Eye (tissue), 1 donor: ENCODE measurements around the gene MORC2.

Experiments
- DNase-seq: peaks from one replicate; pipeline ENCODE4 v3.0.0-alpha.2; 2015

Gene MORC2

DNA sequence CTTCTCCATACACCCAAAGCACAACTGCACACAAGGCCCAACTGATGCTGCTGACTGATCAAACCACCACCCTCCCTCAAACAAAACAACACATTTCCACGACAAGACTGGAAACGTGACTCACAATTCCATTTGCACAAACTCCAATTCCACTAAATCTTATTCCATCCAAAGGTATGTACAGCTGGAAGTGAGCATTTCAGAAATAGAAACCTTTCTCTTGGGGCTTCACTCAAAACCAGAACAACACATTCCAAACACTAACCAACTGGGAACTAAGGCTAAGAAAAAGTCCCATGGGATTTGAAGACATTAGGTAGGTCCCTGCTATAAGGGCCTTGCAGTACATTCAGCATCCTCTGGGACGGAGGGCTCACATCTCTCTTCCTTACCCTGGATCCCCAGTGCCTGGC lies 19.6 kb downstream of the MORC2 start:
- no peak for DNase-seq

DNA sequence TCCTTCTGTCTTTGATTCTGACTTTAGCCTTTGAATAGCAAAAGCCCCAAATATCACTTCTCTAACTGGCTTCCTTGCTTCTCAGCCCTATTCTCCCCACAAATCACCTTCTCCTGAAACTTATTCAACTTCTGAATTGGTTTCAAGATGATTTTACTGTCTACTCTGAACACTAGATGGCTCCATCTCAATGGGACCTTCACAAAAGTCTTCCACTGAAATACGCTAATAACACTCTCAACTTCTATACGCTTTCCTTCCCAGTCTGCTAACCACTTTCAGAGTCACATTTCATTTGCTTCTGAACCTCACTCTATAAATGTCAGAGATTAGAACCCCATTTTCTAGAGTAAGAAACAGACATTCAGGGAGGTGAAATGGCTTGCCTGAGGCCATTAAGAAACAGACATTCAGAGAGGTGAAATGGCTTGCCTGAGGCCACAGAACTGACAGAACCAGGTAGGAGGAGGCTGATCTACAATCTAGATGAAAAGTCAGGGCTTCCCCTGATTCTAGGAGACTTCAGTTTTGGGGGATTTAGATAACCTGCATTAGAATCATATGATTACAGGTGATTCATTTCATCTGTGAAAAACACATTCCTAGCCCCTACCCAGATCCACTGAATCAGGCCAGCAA lies 20.6 kb downstream of the MORC2 start:
- peak; percentile 76 for DNase-seq

DNA sequence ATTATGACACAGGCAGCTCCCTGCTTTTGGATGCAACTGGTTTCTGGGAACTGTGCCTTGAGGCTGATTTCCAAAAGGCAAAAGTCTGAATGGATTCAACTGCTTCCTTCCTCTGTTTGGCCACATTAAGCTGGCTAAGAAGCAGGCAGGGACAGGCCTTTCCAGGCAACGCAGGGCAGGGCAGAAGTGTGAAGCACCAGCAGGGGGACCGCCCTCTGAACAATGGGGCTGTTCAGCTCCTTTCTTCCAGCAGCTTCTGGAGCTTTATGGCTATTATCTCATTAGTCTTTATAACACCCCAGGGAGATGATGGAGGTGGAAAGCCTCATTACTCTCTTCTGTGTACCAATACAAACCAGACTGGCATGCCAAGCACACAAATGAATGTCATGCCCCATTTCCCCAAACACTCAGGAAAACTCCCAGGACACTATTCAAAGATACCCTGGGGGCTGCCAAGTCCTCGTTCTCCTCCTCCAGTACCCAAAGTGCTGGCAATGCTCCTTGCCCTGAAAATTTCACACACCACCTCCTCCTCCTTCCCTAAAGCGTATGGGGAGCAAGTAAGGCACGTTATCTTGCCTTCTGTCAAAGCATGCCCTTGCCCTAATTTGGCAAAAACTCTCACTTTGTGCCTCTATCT lies 21.3 kb downstream of the MORC2 start:
- DNase-seq = peak; percentile 14

DNA sequence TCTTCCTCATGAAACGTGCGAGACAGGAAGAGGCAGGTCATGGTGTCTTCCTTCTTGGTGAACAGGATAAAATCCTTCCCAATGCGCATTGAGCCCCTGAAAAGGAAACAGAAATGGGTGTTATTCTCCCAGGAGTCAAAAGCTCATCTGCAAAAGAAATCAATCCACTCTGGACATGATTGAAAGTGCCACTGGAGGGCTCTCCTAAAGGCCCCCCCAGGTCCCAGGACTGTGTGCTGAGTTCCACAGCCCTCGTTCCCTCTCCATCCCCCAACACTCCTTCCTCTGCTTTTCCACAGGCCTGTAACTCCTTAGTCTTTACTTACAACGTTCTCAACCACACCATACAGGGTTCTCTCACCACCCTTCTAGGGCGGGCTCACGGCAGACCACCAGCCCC lies 22.2 kb downstream of the MORC2 start:
- no peak for DNase-seq

DNA sequence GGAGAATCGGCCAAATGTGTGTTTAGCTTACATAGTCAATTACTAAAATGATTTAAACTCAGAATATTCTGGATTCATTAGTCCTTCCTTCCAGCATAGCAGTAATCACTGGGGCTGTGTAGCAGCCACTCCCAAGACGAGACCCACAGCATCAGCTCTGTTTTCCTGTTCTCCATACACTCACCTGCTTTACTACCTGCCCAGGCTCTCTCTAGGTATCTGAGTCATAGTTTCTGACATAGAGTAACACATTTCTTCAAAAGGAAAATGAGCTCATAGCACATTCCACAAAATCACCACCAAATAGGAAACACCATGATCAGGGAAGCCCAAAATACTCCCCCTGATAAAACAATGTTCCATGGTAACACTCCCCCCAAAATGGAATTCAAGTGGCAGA lies 22.9 kb downstream of the MORC2 start:
- DNase-seq = no peak

DNA sequence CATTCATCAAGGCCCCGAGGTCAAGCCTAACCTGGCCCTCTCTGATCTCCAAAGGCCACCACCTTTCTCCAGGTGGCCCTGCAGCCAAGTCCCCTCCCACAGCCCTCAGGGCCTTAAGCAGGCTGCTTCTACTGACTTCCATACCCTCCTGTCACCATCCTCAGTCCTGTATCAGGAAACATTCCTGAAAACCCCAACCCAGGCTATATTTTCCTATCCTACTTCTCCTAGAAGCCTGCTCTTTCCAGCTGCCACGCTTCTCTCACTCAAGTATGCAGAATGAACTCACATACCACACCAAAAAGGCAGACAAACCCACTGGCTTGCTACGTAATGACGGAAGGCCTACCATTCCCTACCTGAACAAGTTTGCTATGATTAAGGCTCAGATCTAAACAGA lies 23.6 kb downstream of the MORC2 start:
- no peak for DNase-seq

DNA sequence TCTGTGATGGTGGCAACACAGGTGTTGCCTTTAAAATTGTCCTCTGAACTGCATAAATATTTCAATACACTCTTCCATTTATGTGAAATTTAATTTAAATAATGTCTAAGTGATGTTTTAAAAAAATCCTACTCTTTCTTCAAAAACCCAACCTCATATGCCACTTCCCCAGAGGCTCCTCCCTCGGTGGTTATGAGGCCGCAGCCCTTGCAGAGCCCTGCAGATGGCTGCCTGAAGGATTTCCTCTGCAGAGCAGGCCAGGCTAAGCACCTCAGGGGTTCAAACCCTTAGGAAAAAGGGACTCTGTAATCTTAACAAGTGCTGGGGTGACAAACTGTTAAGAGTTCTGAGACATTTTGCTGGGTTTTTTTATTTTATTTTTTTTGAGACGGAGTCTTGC lies 25.2 kb downstream of the MORC2 start:
- DNase-seq = no peak

DNA sequence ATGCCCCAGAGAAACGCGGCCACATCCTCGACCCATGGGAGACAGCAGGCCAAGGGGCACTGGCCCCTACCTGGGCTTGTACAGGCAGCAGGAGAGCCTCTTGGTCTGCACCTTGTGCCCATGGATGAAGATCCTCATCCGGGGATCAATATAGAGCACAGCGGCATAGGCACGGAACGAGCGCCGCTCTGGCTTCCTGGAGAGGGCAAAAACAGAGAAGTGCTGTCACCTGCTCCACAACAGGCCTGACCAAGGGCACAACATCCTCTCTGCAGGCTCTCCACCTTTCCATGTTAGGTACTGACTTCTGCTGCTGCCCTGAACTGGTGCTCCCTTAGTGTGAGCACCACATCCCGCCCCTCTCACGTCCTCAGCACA lies 27.2 kb downstream of the MORC2 start:
- DNase-seq = no peak

DNA sequence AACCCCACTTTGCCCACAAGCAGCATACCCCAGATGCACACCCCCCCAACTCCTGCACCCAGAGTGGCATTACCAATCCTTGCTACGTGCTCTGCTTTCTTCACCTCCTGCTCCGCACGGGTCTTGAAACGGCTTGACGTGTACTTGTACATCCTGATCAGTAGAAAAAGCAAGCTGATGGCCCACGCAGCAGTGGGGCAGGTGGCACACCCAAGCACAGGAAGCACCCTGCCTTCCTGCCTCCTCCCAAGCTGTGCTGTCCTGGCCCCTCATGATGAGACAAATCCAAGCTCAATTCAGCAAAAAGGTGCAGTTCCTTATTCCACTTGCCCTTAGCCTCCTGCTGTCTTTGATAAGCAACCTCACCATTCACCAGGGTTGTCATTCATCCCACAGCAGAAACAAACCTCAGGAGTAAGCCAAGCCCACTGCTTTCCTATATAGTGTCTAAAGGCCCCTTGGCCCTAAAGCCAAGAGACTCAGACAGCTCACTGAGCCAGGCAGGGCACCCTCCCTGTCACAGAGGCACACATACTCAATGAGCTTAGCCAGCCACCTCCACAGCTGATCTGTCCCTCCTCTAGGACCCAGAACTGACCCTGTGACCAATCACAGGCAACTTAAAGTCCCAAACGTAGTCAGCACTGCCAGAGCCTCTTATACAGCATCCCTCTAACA lies 27.8 kb downstream of the MORC2 start:
- DNase-seq = no peak

DNA sequence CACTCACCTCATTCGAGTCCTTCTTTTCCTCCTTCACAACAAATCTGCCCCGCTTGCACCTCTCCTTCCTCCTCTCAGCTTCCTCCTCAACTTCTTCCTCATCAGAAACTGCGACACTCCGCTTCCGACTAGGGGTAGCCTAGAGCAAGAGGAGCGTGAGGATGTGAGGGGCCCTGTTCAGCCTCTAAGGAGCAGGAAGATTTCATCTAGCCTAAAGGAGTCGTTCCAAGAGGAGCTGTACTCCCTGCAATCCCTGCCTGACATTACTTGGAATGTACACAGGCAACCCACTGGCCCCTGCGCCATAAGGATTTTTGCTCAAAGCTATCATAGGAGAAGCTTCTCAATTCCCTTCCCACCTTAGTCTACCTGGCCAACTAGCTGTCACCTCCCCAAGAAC lies 34.5 kb downstream of the MORC2 start:
- DNase-seq = no peak

DNA sequence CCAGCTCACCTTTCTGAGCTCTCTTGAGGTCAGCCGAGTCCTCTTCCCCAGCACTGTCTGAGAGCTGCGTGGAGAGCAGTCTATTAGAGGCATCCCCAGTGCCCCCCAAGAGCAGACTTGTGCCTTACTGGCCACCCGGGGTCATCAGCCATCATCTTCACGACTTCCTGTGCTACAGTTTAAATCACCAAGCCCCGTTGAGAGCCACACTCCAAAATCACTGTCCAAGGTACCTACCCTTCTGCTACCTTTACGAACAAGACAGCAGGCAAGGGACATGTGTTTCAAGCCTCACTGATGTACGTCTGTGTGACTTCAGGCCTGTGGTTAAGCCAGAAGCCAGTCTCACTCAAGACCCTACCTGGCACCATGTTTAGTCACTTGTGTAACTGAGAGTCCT lies 35.1 kb downstream of the MORC2 start:
- DNase-seq = no peak

DNA sequence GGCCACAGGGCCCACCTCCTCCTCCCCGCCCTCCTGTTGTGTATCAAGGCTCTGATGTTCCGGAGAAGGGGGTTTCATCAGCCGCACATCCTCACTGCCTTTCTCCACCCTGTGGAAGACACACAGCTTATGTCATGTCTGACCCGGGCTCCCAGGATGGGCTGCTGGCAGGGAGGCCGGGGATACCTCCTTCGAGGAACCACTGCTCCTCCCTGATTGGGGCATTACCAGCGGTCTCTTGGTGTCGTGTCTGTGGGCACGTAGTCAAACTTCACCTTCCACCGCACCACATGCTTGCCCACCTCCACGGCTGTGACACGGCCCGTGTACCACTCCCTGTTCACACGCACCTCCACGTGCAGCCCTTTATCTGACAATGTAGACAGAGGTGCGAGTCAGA lies 35.9 kb downstream of the MORC2 start:
- no peak for DNase-seq

DNA sequence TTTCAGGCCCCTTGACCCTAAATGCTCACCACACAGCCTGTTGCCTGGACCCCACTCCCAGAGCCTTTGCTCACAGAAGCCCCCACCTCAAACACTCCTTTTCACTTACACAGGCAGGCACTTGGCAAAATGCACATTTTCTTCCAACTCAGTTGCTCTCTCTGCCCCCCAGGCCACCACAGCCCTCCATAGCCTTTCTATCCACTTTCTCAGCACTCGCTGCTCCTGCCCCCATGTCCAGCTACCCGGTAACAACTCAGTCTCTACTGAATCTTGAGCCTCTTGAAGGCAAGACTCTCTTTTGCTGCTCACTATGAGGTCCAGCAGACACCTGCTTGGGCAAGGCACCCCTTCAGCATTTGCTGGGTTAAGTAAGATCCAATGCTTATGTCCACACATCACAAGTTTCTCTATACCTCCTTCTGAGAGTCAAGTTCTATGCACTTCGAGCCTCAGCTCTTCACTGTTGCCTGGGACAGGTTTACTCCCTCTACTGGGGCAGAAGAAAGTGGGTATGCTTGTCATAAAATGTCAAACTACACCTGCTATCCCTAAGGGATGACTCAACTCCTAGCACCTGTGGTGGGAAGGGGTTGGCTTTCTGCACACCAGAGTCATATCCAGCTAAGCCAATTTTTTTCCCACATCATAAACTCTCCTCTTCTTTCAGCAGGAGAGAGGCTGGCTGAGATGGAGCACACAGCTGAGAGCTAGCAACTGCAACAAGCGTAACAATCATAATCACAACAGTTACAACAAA lies 36.9 kb downstream of the MORC2 start:
- no peak for DNase-seq

DNA sequence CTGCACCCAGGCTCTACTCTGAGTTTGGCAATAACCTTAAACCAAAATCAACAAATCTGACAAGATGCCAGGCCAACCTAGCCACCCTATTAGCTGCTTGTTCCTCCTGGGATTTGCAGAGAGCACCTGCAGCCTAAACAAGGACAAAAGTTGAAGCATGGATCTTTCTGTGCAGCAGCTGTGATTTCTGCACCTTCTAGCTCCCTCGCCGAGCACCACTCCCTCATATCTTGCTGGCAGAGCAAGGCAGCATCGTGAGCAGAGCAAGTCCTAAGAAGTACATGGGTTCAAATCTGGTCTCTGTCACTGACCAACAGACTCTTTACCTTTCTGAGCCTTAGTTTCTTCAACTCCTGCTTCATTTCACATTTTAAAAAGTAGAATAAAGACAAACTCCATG lies 38.3 kb downstream of the MORC2 start:
- no peak for DNase-seq

DNA sequence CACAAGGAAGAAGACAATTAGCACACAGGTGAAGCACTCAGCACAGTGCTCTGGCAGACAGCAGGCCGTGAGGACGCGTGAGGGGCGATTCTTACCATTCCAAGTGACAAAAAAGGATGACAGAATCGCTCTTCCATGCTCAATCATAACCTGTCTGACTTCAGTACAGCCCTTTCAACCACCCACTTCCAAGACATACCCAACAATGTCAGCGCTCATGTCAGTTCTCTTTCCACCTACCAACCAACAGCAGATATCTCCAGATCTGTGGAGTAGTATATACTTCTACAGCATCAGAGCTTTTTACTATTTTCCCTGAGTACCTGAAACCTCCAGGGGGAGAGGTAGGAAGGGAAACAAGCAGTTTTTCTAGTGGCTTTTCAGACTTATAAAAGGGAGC lies 40.2 kb downstream of the MORC2 start:
- DNase-seq = no peak

DNA sequence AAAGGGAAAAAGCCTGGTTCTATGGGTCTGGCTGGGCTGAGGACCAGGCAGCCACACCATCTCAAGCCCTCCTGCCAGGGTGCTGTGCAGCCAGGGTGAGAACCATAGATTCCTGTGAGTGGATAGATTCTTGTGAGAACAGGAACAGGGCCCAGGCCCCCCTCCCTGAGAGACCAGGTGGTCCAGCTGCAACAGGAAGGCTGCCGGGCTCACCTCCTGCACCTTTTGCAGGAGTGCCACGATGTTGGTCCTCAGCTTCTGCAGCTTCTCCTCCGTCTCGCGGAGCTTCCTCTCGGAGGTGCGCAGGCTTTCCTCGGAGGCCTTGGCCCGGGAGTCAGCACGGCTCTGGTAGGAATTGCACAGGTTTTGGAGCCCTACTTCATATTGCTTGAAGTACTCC lies 40.8 kb downstream of the MORC2 start:
- no peak for DNase-seq

DNA sequence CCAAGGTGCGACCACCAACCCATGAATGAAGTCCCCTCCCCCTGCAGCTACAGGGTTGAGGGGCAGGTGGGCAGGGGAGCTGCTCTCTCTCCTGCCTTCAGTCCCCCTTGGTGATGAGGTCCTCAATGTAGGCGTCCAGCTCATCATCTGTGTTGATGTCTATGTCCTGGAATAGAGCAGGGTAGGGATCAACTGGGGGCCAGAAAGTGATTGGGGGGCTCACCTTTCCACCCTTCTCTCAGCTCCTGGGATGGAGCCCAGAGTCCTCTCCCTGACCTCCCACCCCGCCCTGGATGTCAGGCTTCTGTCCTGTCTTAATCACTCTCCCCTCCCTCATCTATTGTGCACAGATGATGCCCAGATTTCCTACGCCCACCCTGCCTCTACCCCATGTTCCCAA lies 41.9 kb downstream of the MORC2 start:
- DNase-seq = no peak

DNA sequence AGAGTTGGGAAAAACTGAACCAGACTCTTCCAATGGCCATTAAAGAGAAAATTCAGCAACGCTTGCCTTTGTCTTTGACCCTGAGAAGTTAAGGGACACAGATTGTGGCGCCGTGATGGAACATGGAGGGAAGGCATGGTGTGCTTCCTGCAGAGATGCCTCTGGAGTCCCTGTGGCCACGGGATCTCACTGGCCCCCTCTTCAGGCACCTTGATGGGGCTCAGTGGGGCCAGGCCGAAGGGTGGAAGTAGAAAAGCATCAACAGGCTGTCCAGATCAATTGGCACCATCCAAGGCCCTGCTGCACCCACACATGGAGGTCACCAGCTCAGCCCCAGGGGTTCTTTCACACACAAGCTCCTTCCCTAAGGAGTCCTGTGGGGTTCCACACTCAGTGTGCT lies 42.9 kb downstream of the MORC2 start:
- no peak for DNase-seq

DNA sequence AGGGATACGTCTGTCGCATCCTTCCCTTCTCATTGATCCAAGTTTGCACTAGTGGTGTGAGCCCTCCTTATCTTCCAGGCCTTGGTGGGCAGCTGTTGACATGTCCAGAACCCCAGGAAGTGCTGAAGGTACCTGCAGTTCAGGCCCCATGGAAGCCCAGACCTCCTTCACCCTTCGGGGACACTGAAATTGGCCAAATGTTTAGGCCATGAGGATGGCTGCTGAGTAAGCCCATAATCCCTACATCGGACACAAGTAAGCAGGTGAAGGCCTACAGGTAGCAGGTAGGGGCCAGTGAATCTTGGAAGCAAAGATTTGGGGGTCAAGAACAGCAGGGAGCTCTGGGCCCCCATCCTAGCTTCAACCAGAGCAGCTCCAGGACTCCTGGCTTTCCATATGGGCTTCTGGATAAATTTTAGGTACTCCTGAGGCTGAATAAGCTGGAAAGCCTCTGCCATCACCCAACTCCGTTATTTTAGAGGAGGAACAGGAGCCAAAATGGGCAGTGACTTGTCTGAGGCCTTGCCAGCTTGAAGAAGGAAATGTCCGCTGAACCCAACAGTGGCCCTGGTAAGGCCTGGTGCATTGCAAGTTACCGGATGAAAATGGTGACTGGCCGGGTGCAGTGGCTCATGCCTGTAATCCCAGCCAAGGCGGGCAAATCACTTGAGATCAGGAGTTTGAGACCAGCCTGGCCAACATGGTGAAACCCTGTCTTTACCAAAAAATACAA lies 45.2 kb downstream of the MORC2 start:
- no peak for DNase-seq

DNA sequence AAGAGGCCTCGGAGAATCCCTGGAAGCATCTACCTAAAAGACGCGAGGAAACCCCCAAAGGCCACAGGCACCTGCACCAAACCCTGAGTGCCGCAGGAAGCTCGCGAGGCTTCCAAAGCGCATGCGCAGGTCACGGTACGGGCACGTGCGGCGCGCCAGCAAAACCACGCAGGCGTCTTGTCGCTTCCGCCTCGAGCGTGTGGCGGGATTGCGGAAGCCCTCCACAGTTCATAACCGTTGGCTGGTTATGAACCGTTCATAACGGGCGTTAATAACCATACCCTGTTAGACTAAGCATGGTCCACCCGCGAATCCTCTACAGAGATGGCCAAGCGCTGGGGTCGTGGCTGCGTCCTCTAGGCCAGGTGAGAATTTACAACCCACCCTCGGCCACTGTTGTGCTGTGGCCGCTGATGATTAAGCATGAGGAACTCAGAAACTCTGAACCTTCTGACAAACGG lies 46.4 kb downstream of the MORC2 start:
- DNase-seq = peak; percentile 68

DNA sequence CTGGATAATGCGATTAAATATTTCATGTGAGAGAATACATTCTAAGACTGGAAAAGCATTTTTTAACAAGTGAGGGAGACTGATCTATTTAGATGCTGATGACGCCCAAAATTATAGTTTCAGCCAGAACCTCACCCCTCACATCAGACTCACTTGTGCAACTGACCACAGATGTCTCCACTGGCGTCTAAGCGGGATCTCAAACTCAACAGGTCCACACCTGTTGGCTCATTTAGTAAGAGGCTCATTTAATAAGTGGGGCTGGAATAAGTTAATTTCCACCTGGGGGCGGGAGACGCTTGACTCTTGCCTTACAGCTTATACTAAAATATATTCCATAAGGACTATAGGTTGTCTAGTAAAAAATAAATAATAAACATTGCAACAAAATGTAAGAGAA lies 47.5 kb downstream of the MORC2 start:
- no peak for DNase-seq

DNA sequence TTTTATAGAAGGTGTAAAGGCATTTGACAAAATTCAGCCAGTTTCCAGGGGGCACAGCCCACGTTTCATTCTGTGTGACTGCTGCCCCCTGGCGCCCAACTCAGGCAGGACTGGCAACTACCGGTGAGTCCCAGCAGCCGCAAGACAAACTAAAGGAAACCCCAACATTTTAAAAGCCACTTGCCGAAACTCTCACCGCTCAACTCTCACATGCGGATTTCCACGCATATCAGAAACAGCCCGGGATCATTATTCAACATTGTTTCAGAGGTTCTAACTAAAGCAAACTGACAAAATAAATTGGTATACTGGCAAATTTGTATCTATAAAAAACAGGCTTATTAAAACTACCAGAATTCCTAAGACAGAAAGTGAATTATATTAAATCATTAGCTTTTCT lies 48.2 kb downstream of the MORC2 start:
- DNase-seq = peak; percentile 90

DNA sequence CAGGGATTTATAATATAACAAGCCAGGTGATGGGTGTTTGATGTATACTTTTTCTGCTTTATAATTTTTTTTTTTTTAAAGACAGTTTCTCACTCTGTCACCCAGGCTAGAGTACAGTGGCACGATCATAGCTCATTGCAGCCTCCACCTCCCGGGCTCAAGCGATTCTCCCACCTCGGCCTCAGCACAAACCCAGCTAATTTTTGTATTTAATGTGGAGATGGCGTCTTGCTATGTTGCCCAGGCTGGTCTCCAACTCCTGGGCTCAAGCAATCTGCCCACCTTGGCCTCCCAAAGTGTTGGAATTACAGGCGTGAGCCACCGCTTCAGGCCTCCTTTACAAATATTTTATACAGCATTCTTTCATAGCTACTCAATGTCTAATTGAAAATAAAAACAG lies 48.6 kb downstream of the MORC2 start:
- DNase-seq = no peak
